IMR-90 (cell line): ENCODE data around the gene BRINP3.

Experiments used
- CEBPB ChIP-seq: IDR thresholded peaks from 2 replicates; pipeline ENCODE4 v1.6.1; 2012; ENCODE audit warnings: low read depth, low read length, improper control_type of control experiment
- MAFK ChIP-seq: IDR thresholded peaks from 2 replicates; pipeline ENCODE4 v1.6.1; 2012; ENCODE audit warnings: low read depth, low read length, improper control_type of control experiment
- POLR2A ChIP-seq: IDR thresholded peaks from 2 replicates; pipeline ENCODE4 v1.6.1; 2012; ENCODE audit warnings: mild to moderate bottlenecking, low read depth, low read length
- USF2 ChIP-seq: fragments of 150-350 bp; IDR thresholded peaks from 2 replicates; pipeline ENCODE4 v1.6.1; 2017; ENCODE audit warnings: mild to moderate bottlenecking, antibody characterized with exemption, low read length, low read depth

GRCh38 chr1:190476806-190477205 is 858 bp downstream of the BRINP3 start:
- no peak for TF ChIP-seq USF2
- TF ChIP-seq MAFK = no peak
- TF ChIP-seq CEBPB = no peak
- TF ChIP-seq POLR2A = no peak
